Measurements from ENCODE around the gene RPS6KA3.

GRCh38 chrX:20129547-20129946 lies 137.2 kb downstream of the RPS6KA3 start:
- TF ChIP-seq CTCF (IDR thresholded peaks at IDR 0.05) (no peak), POLR2A (IDR thresholded peaks at IDR 0.05) (no peak)

Data from thyroid gland (tissue), 4 donors.